Skin epidermis (tissue), 12 donors: Measurements from ENCODE around the gene ABCB9.

ENCODE experiments used
- H3K27ac ChIP-seq, 21 experiments: fragments of 200-600 bp; sonication (generic) in 11 of 21; one replicate each; pipeline ENCODE4 v1.5.0; 2020; ENCODE audit warnings: mild to moderate bottlenecking in 3 of 21, inconsistent platforms in 2 of 21, moderate library complexity in 2 of 21
- H3K4me3 ChIP-seq, 7 experiments: fragments of 200-600 bp; sonication (generic) in 2 of 7; one replicate each; pipeline ENCODE4 v1.5.0; 2020; ENCODE audit warnings: inconsistent platforms in 2 of 7, mild to moderate bottlenecking in 2 of 7, moderate library complexity in 1 of 7

ABCB9 gene

GRCh38 chr12:122974274-122974891 is 8.1 kb upstream of the ABCB9 start:
- Histone ChIP-seq H3K27ac (peak overlapping the region; percentile 90 to 100 (median 98)), H3K4me3 (peak overlapping the region; percentile 79 to 94 (median 87))

- H3K4me3 ChIP-seq = no peak overlapping the region
- no peak overlapping the region for H3K27ac ChIP-seq
These were observed 3.4 kb upstream of the ABCB9 start for GRCh38 chr12:122969676-122970075.

GRCh38 chr12:122968104-122968503 is 1.8 kb upstream of the ABCB9 start:
- H3K4me3 ChIP-seq = no peak overlapping the region
- no peak overlapping the region for H3K27ac ChIP-seq

GRCh38 chr12:122966743-122967550 is 684 bp upstream of the ABCB9 start:
- Histone ChIP-seq H3K4me3 (peak overlapping the region in 1 of 7 experiments; percentile 46), H3K27ac (peak overlapping the region in 7 of 21 experiments; percentile 13 to 68 (median 36))

GRCh38 chr12:122965321-122965751 is 927 bp downstream of the ABCB9 start:
- peak overlapping the region in 4 of 21 experiments; percentile 29 to 78 (median 58) for H3K27ac ChIP-seq
- peak overlapping the region in 5 of 7 experiments; percentile 43 to 62 (median 48) for H3K4me3 ChIP-seq

GRCh38 chr12:122964439-122965257 is 1.6 kb downstream of the ABCB9 start:
- no peak overlapping the region for H3K27ac ChIP-seq
- no peak overlapping the region for H3K4me3 ChIP-seq

- Histone ChIP-seq H3K4me3 (no peak overlapping the region), H3K27ac (no peak overlapping the region)
These were observed 2.4 kb downstream of the ABCB9 start for GRCh38 chr12:122963941-122964265.

GRCh38 chr12:122961531-122962329 is 4.5 kb downstream of the ABCB9 start:
- Histone ChIP-seq H3K4me3 (no peak overlapping the region), H3K27ac (peak overlapping the region in 2 of 21 experiments; percentile 28 to 35)

GRCh38 chr12:122960193-122960569 is 6.1 kb downstream of the ABCB9 start:
- no peak overlapping the region for H3K4me3 ChIP-seq
- no peak overlapping the region for H3K27ac ChIP-seq

GRCh38 chr12:122959566-122960192 is 6.6 kb downstream of the ABCB9 start:
- H3K4me3 ChIP-seq = no peak overlapping the region
- no peak overlapping the region for H3K27ac ChIP-seq

GRCh38 chr12:122958198-122958888 is 7.9 kb downstream of the ABCB9 start:
- Histone ChIP-seq H3K27ac (no peak overlapping the region), H3K4me3 (no peak overlapping the region)

GRCh38 chr12:122956035-122956434 is 10.2 kb downstream of the ABCB9 start:
- Histone ChIP-seq H3K27ac (no peak overlapping the region), H3K4me3 (no peak overlapping the region)

GRCh38 chr12:122955156-122955555 is 11.1 kb downstream of the ABCB9 start:
- Histone ChIP-seq H3K27ac (no peak overlapping the region), H3K4me3 (no peak overlapping the region)

GRCh38 chr12:122951979-122952892 is 14.0 kb downstream of the ABCB9 start:
- H3K4me3 ChIP-seq = no peak overlapping the region
- H3K27ac ChIP-seq = no peak overlapping the region

- Histone ChIP-seq H3K27ac (no peak overlapping the region), H3K4me3 (no peak overlapping the region)
These were observed 14.9 kb downstream of the ABCB9 start for GRCh38 chr12:122951406-122951805.

- Histone ChIP-seq H3K27ac (peak overlapping the region in 3 of 21 experiments; percentile 2 to 39 (median 34)), H3K4me3 (no peak overlapping the region)
These were observed 16.2 kb downstream of the ABCB9 start for GRCh38 chr12:122949816-122950675.

- Histone ChIP-seq H3K27ac (peak overlapping the region in 2 of 21 experiments; percentile 21 to 34), H3K4me3 (no peak overlapping the region)
These were observed 16.9 kb downstream of the ABCB9 start for GRCh38 chr12:122949405-122949804.
